SK-N-MC (cell line): ENCODE data around the gene VASP.

Experiments used
- EZH2 ChIP-seq: fragments of 200-600 bp; sonication (generic); IDR thresholded peaks from one replicate; pipeline ENCODE4 v1.6.1; 2017; ENCODE audit warnings: antibody characterized with exemption
- FOXP2 ChIP-seq: optimal IDR thresholded peaks from 2 replicates; pipeline ENCODE3; 2011; ENCODE audit warnings: mild to moderate bottlenecking, moderate library complexity; ENCODE audit not compliant: insufficient read depth; ENCODE audit errors: extremely low read length, control extremely low read depth
- POLR2AphosphoS5 ChIP-seq: IDR thresholded peaks from 2 replicates; pipeline ENCODE4 v1.6.1; 2012; ENCODE audit warnings: mild to moderate bottlenecking, low read depth, low read length, borderline replicate concordance

DNA sequence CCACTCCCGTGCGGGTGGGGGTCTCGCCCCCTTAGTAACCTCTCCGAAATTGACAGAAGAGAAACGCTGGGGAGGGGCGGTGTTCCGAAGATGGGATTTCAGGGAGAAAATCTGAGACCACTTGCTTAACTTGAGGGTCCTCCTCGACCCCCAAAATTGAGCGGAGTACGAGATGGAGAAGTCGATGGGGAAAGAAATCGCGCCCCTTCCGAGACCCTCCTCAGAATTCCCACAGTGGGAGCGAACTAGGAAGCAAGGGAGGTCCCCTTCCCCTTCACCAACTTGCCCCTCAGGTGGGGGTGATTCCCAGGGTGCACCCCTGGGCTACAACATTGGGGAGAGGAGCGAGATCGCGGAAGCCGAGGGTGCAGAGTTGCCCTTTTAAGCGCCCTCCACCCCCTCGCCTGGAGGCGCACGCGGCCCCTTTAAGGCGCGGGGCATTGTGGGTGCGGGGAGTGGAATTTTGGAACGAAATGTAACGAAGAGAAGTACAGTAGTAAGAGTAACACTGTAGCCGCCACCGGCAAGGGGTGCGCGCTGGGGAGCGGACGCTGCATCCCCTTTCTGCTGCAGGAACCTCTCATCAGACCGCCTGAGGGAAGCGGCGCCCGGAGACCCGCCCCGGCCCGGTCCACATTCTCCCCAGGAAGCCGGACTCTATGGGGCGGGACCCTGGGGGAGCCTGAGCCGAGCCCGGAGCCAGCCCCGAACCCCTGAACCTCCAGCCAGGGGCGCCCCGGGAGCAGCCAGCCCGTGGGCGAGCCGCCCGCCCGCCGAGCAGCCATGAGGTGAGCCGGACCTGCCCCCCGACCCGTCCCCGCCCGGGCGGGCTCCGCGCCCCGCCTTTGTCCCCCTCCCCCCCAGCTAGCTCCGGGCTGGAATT lies at the start of gene VASP:
- TF ChIP-seq EZH2 (no peak), FOXP2 (no peak), POLR2AphosphoS5 (peak; percentile 95)
